SK-N-SH (cell line): ENCODE data around the gene BIRC7. TPM values are rescaled to one million over a fixed set of nuclear protein-coding genes. Genes with fewer than 3 reads are reported as not detected.

ENCODE experiments used
- CTCF ChIA-PET: fragments of 300-600, 350-600 bp; formaldehyde crosslinking; extraction: SDS; loops from one replicate; lab custom pipeline; 2021; lab: Yijun Ruan, JAX
- POLR2A ChIA-PET: fragments of 350-600 bp; sonication (Branson Sonifier 250); formaldehyde crosslinking; extraction: SDS; loops from one replicate; lab custom pipeline; 2020; ENCODE audit warnings: antibody characterized with exemption, inconsistent platforms; lab: Yijun Ruan, JAX
- DNase-seq: peaks from one replicate; pipeline ENCODE4 v3.0.0; 2012
- H2AFZ ChIP-seq: fragments of 200-600 bp; sonication (generic); 2 replicates; pipeline ENCODE4 v1.8.1; 2016; ENCODE audit warnings: antibody characterized with exemption, mild to moderate bottlenecking, low read depth
- H3F3A ChIP-seq: fragments of 200-600 bp; sonication (generic); replicated peaks from 2 replicates; pipeline ENCODE3; 2016; ENCODE audit warnings: antibody characterized with exemption, mild to moderate bottlenecking; ENCODE audit not compliant: insufficient read depth
- H3K27ac ChIP-seq, 2 experiments: fragments of 200-500 bp in 1 of 2; fragments of 200-600 bp in 1 of 2; sonication (Bioruptor generic) in 1 of 2; sonication (generic), shearing (Covaris generic) in 1 of 2; 2 replicates each; pipeline versions ENCODE4 v1.5.1 to v1.6.1; 2014 to 2016; ENCODE audit warnings: low read depth in 2 of 2, inconsistent platforms in 1 of 2, low read length in 1 of 2, mild to moderate bottlenecking in 1 of 2, mixed read lengths in 1 of 2
- H3K27me3 ChIP-seq: fragments of 200-600 bp; sonication (generic), shearing (Covaris generic); 2 replicates; pipeline ENCODE4 v1.6.1; 2016; ENCODE audit warnings: mixed run types; ENCODE audit not compliant: insufficient read depth
- H3K36me3 ChIP-seq, 2 experiments: fragments of 200-500 bp in 1 of 2; fragments of 200-600 bp in 1 of 2; sonication (Bioruptor generic) in 1 of 2; sonication (generic) in 1 of 2; replicated peaks in 1 of 2; 2 replicates each; pipeline versions ENCODE3 to v1.5.1; 2014 to 2016; ENCODE audit warnings: low read length in 1 of 2, mild to moderate bottlenecking in 1 of 2; ENCODE audit not compliant: insufficient read depth in 2 of 2, control insufficient read depth in 1 of 2
- H3K4me1 ChIP-seq, 2 experiments: fragments of 200-500 bp in 1 of 2; fragments of 200-600 bp in 1 of 2; sonication (Bioruptor generic) in 1 of 2; sonication (generic), shearing (Covaris generic) in 1 of 2; 2 replicates each; pipeline versions ENCODE4 v1.5.1 to v1.6.1; 2014 to 2016; ENCODE audit warnings: low read depth in 1 of 2, low read length in 1 of 2, mixed run types in 1 of 2; ENCODE audit not compliant: insufficient read depth in 2 of 2, control insufficient read depth in 1 of 2
- H3K4me2 ChIP-seq: fragments of 200-600 bp; sonication (generic), shearing (Covaris generic); 2 replicates; pipeline ENCODE4 v1.6.1; 2017; ENCODE audit warnings: mixed run types
- H3K4me3 ChIP-seq, 2 experiments: fragments of 200-500 bp in 1 of 2; fragments of 200-600 bp in 1 of 2; sonication (Bioruptor generic) in 1 of 2; sonication (generic), shearing (Covaris generic) in 1 of 2; 2 replicates each; pipeline versions ENCODE4 v1.5.1 to v1.8.1; 2014 to 2016; ENCODE audit warnings: low read depth in 2 of 2, inconsistent platforms in 1 of 2, low read length in 1 of 2, mild to moderate bottlenecking in 1 of 2, mixed read lengths in 1 of 2, moderate library complexity in 1 of 2
- H3K79me2 ChIP-seq: fragments of 200-600 bp; sonication (generic); 2 replicates; pipeline ENCODE4 v1.8.1; 2017; ENCODE audit warnings: mild to moderate bottlenecking; ENCODE audit not compliant: insufficient read depth
- H3K9ac ChIP-seq: fragments of 200-600 bp; sonication (generic); 2 replicates; pipeline ENCODE4 v1.6.1; 2017; ENCODE audit warnings: mixed run types
- H3K9me2 ChIP-seq: fragments of 200-600 bp; sonication (generic); 2 replicates; pipeline ENCODE4 v1.6.1; 2017; ENCODE audit warnings: mixed run types
- H3K9me3 ChIP-seq: fragments of 200-600 bp; sonication (generic); 2 replicates; pipeline ENCODE4 v1.6.1; 2017; ENCODE audit warnings: mixed run types, mild to moderate bottlenecking, moderate library complexity
- H4K20me1 ChIP-seq: fragments of 200-600 bp; sonication (generic); 2 replicates; pipeline ENCODE4 v1.6.1; 2017; ENCODE audit warnings: mild to moderate bottlenecking, mixed run types; ENCODE audit not compliant: insufficient read depth
- CHD2 ChIP-seq: fragments of 150-350 bp; IDR thresholded peaks from 2 replicates; pipeline ENCODE4 v1.6.1; 2018; ENCODE audit warnings: low read length; ENCODE audit not compliant: partially characterized antibody
- CTCF ChIP-seq: fragments of 200-600 bp; sonication (generic); IDR thresholded peaks from 2 replicates; pipeline ENCODE4 v1.6.1; 2017; ENCODE audit warnings: antibody characterized with exemption, mild to moderate bottlenecking, moderate library complexity
- FOXJ3 ChIP-seq: sonication (generic); formaldehyde crosslinking; IDR thresholded peaks from 2 replicates; pipeline ENCODE4 v1.5.1; 2020; ENCODE audit warnings: mild to moderate bottlenecking, missing genetic modification reagents
- IRF3 ChIP-seq: fragments of 150-350 bp; IDR thresholded peaks from 2 replicates; pipeline ENCODE4 v1.6.1; 2016; ENCODE audit warnings: mild to moderate bottlenecking, low read depth, low read length
- NRF1 ChIP-seq: IDR thresholded peaks from 2 replicates; pipeline ENCODE4 v1.6.1; 2012; ENCODE audit warnings: low read depth, mild to moderate bottlenecking, low read length
- RCOR1 ChIP-seq: fragments of 150-350 bp; IDR thresholded peaks from 2 replicates; pipeline ENCODE4 v1.6.1; 2017; ENCODE audit warnings: antibody characterized with exemption, low read length
- REST ChIP-seq: IDR thresholded peaks from 2 replicates; pipeline ENCODE4 v1.6.1; 2012; ENCODE audit warnings: mild to moderate bottlenecking, low read depth, low read length, moderate library complexity
- SIN3A ChIP-seq: IDR thresholded peaks from 2 replicates; pipeline ENCODE4 v1.6.1; 2012; ENCODE audit warnings: low read depth, mild to moderate bottlenecking, low read length, moderate library complexity, borderline replicate concordance
- TAF1 ChIP-seq: IDR thresholded peaks from 2 replicates; pipeline ENCODE4 v1.6.1; 2012; ENCODE audit warnings: low read depth, mild to moderate bottlenecking, low read length, moderate library complexity, borderline replicate concordance
- TCF12 ChIP-seq: IDR thresholded peaks from 2 replicates; pipeline ENCODE4 v1.4.0; 2012
- ZBTB33 ChIP-seq: IDR thresholded peaks from 2 replicates; pipeline ENCODE4 v1.4.0; 2012; ENCODE audit warnings: low read depth, borderline replicate concordance
- WGBS: methylation state at CpG from one replicate; pipeline ENCODE4 v1.1.6; 2017; ENCODE audit warnings: low lambda C conversion rate; 5-methylcytosine and 5-hydroxymethylcytosine counted together
- polyA plus RNA-seq, 3 experiments: library from polyadenylated mRNA; depleted of rRNA; stranded (reverse); fragments of >200 nt; gene quantifications; 2 replicates each; pipeline ENCODE4 v1.2.3, GENCODE V29; 2012

BIRC7 gene
- polyA plus RNA-seq, 1 of the 3 experiments (the other 2 are of a cell fraction) = not detected

- no peaks in the 10 kb centered on the region for H3K36me3 ChIP-seq
- H3F3A ChIP-seq = peaks cover 7% of the 10 kb centered on the region
- ChIA-PET POLR2A (no interaction called here), CTCF (no interaction called here)
- no peaks in the 10 kb centered on the region for H3K79me2 ChIP-seq
- no peaks in the 10 kb centered on the region for H3K9me2 ChIP-seq
- H4K20me1 ChIP-seq = no peaks in the 10 kb centered on the region
- H3K27me3 ChIP-seq = no peaks in the 10 kb centered on the region
- WGBS = 40% methylated on average over 4 of the region's 5 CpGs
- no peaks in the 10 kb centered on the region for H3K9me3 ChIP-seq
- TF ChIP-seq REST (no peak), SIN3A (no peak), TCF12 (no peak), NRF1 (no peak), CHD2 (no peak), IRF3 (no peak)
- no peak overlapping the region for H3K4me2 ChIP-seq
- H2AFZ ChIP-seq = no peak overlapping the region
- DNase-seq = no peak
- no peaks in the 10 kb centered on the region for H3K4me1 ChIP-seq
- H3K4me3 ChIP-seq = no peak overlapping the region
- H3K27ac ChIP-seq = no peak overlapping the region
- H3K9ac ChIP-seq = no peak overlapping the region
Observed at GRCh38 chr20:63189322-63189642, 46.4 kb upstream of the BIRC7 start.

- CTCF ChIA-PET = interaction anchor here (0.9 kb wide), 2 partner anchors 13 to 134 kb away, joined by 3 to 5 read pairs; no protein-coding TSS in a partner anchor
- POLR2A ChIA-PET = no interaction called here
- 71% methylated on average over 10 of the region's 17 CpGs for WGBS
Observed at GRCh38 chr20:63189846-63190559, 45.7 kb upstream of the BIRC7 start.

More at GRCh38 chr20:63189846-63190559, 45.7 kb upstream of the BIRC7 start:
- no peak overlapping the region for H3K4me2 ChIP-seq
- H3K9me2 ChIP-seq = no peaks in the 10 kb centered on the region
- no peaks in the 10 kb centered on the region for H3K27me3 ChIP-seq
- TF ChIP-seq FOXJ3 (CRISPR knock-in tag) (no peak), ZBTB33 (no peak), TAF1 (no peak), CTCF (no peak), RCOR1 (no peak)
- 0 out of 2 replicates have a peak, but pooled peaks cover 1% of the 10 kb centered on the region for H3K79me2 ChIP-seq
- no peak overlapping the region for H3K4me3 ChIP-seq
- H3K27ac ChIP-seq = no peak overlapping the region
- H2AFZ ChIP-seq = no peak overlapping the region
- H3K9me3 ChIP-seq = no peaks in the 10 kb centered on the region
- peaks cover 7% of the 10 kb centered on the region for H3F3A ChIP-seq
- H4K20me1 ChIP-seq = peaks cover 6% of the 10 kb centered on the region
- no peak overlapping the region for H3K9ac ChIP-seq
- H3K36me3 ChIP-seq = peaks cover 3 to 5% of the 10 kb centered on the region in 2 experiments
- no peak for DNase-seq
- no peaks in the 10 kb centered on the region for H3K4me1 ChIP-seq
